ENCODE measurements around the gene LAMA2. TPM values are rescaled to one million over a fixed set of nuclear protein-coding genes. Genes with fewer than 3 reads are reported as not detected.
A peak's percentile ranks its signal among the peaks of the same experiment; 100 is the strongest.

Gene LAMA2
- total RNA-seq, 2 donors from 2014 or later: 0.93 to 2.0 TPM

DNA sequence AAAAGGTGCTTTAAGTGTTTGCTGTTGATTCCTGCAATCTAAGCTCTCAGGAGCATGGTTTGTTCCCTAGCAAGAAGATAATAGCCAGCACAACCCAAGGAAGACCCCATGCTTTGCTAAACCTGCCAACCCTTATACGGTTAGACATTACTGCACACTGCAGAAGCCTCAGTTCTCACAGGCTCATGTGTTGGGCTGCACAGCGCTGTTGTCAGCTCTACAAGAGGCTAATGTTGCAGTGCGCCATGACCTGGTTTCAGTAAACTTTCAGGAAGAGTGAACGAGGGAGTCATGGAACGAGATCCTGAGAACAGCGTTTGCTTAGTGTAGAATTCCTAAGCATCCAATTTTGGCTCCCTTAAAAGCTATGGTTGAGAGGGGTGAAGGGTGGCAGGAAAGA lies 608.5 kb downstream of the LAMA2 start:
- Mint-ChIP-seq H3K9me3 (no peaks in the 10 kb centered on the region), H3K36me3 (peaks cover 0 to 10% of the 10 kb centered on the region in 2 donors), H3K27ac (peak overlapping the region; percentile 99)
- ATAC-seq (peak in 1 of 2 donors; percentile 34), DNase-seq (ENCODE audit: low spot score in 2 of 2) (peak in 1 of 2 donors; percentile 6)

GRCh38 chr6:129492260-129492659 lies 609.3 kb downstream of the LAMA2 start:
- peaks cover 0 to 10% of the 10 kb centered on the region in 2 donors for H3K36me3 Mint-ChIP-seq
- no peaks in the 10 kb centered on the region for H3K9me3 Mint-ChIP-seq
- peak overlapping the region in 1 of 2 donors; percentile 69 for H3K27ac Mint-ChIP-seq
- DNase-seq (ENCODE audit: low spot score in 2 of 2) (no peak), ATAC-seq (no peak)

- no peak for DNase-seq (ENCODE audit: low spot score in 2 of 2)
- H3K36me3 Mint-ChIP-seq: peaks cover 0 to 10% of the 10 kb centered on the region in 2 donors
- H3K27ac Mint-ChIP-seq: peak overlapping the region in 1 of 2 donors; percentile 90
- no peak for ATAC-seq
- no peaks in the 10 kb centered on the region for H3K9me3 Mint-ChIP-seq
These were observed 610.5 kb downstream of the LAMA2 start for GRCh38 chr6:129493354-129493902.

GRCh38 chr6:129494099-129494498 lies 611.2 kb downstream of the LAMA2 start:
- peaks cover 0 to 10% of the 10 kb centered on the region in 2 donors for H3K36me3 Mint-ChIP-seq
- ATAC-seq (no peak), DNase-seq (ENCODE audit: low spot score in 2 of 2) (no peak)
- H3K27ac Mint-ChIP-seq: peak overlapping the region; percentile 32 to 90
- H3K9me3 Mint-ChIP-seq: no peaks in the 10 kb centered on the region

DNA sequence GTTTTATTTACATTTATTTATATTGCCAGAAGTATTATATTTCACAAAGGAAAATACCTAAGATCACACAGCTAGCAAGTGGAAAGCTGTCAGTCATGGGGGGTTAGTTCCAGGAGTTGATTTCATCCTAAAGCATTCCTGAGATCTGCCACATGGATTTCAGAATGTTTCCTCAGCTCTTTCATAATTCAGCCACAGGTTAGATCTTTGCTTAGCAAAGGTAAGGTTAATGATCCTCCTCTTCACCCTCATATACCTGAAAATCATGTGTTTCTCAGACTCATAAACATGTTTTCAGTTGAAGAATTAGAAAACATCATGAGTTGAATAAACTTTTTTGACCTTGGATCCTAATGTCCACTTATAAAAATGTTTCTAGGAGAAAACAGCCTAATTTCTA lies 611.6 kb downstream of the LAMA2 start:
- Mint-ChIP-seq H3K9me3 (no peaks in the 10 kb centered on the region), H3K27ac (peak overlapping the region; percentile 32 to 90), H3K36me3 (peaks cover 0 to 10% of the 10 kb centered on the region in 2 donors)
- ATAC-seq (no peak), DNase-seq (ENCODE audit: low spot score in 2 of 2) (no peak)

GRCh38 chr6:129495652-129496051 lies 612.7 kb downstream of the LAMA2 start:
- DNase-seq (ENCODE audit: low spot score in 2 of 2) (no peak), ATAC-seq (no peak)
- Mint-ChIP-seq H3K27ac (peak overlapping the region; percentile 70 to 90), H3K9me3 (no peaks in the 10 kb centered on the region), H3K36me3 (peaks cover 0 to 10% of the 10 kb centered on the region in 2 donors)

DNA sequence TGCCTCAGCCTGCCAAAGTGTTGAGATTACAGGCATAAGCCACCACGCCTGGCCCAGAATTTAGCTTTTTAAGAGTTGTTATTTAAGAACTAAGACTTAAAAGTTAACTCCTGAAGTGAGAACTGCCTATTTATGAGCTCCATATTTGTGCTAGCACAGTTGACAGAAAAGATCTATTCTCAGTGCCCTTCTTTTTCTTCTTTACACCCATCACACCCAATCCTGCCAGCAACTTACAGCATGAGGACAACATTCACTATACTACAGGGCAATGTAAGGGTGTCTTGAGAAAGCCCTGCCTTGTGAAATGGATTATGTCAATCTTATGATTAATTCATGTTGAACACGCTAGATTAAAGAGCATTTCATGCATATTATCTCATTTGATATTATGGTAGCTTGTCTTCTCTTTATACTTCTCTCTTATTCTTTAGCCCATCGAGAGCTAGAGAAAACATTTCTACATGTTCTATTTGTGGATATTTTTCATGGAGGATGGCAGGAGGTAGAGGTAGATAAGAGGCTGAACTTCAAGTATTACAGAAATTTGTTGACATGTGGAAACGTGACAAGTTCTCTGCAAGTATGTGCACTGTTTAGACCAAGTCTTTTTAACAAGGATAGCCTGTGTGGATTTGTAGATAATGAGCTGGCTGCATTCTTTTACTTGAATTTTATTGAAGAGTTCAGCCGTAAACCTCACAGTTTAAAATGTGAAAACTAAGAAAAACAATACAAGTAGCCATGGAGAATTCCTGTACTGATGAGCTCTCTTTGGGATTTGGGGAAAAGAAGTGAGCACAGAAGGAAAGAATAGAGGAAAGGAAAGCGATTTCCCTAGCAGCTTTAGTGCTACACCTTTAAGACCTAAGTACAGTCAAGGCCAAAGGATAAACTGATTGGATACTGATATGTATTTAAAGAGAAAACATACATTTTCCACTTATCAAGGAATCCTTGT lies 614.8 kb downstream of the LAMA2 start:
- Mint-ChIP-seq H3K9me3 (no peaks in the 10 kb centered on the region), H3K27ac (peak overlapping the region in 1 of 2 donors; percentile 90), H3K36me3 (peaks cover 0 to 6% of the 10 kb centered on the region in 2 donors)
- DNase-seq (ENCODE audit: low spot score in 2 of 2) (no peak), ATAC-seq (no peak)

DNA sequence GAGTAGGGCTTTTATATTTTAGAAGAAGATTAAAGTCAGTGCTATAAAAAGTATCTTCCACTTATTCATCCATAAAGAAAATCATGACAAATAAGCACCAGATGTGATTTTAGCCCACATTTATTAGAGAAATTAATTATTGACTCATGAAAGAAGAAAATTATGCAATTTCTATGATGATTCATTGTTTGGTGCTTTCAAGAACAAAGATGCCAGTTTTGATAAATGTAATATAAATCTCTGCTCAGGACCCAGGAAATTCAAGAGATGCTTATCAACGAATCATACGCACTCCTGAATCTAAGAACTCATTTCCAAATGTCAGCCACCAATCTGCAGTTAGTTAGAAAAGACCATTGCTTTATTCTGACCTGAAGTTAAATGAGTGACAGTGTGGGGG lies 615.6 kb downstream of the LAMA2 start:
- H3K36me3 Mint-ChIP-seq: peaks cover 0 to 6% of the 10 kb centered on the region in 2 donors
- peak overlapping the region; percentile 41 to 67 for H3K27ac Mint-ChIP-seq
- no peaks in the 10 kb centered on the region for H3K9me3 Mint-ChIP-seq
- DNase-seq (ENCODE audit: low spot score in 2 of 2) (no peak), ATAC-seq (peak in 1 of 2 donors; percentile 34)

GRCh38 chr6:129498950-129499842 lies 616.3 kb downstream of the LAMA2 start:
- Mint-ChIP-seq H3K27ac (peak overlapping the region; percentile 41 to 67), H3K9me3 (no peaks in the 10 kb centered on the region), H3K36me3 (peaks cover 0 to 3% of the 10 kb centered on the region in 2 donors)
- ATAC-seq (peak; percentile 62 to 70), DNase-seq (ENCODE audit: low spot score in 2 of 2) (peak in 1 of 2 donors; percentile 41)

DNA sequence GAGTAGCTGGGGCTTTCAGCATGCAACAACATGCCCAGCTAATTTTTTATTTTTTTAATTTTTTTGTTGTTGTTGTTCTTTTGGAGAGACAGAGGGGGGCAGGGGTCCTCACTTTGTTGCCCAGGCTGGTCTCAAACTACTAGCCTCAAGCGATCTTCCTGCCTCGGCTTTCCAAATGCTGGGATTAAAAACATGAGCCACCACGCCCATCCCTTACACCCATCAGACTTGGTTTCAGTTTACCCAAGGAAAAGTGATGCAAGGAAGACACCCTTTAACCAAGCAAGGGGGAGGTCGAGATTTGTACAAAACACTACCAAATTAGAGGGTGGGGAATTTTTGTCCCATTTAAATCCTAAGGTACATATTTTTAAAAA lies 616.9 kb downstream of the LAMA2 start:
- no peak for DNase-seq (ENCODE audit: low spot score in 2 of 2)
- ATAC-seq: no peak

GRCh38 chr6:129500958-129501739 lies 618.2 kb downstream of the LAMA2 start:
- Mint-ChIP-seq H3K36me3 (no peaks in the 10 kb centered on the region), H3K27ac (peak overlapping the region in 1 of 2 donors; percentile 50), H3K9me3 (no peaks in the 10 kb centered on the region)
- DNase-seq (ENCODE audit: low spot score in 2 of 2) (no peak), ATAC-seq (peak; percentile 58 to 70)

More for the DNA sequence above, 616.9 kb downstream of the LAMA2 start:
- H3K27ac Mint-ChIP-seq: peak overlapping the region in 1 of 2 donors; percentile 67
- H3K9me3 Mint-ChIP-seq: no peaks in the 10 kb centered on the region
- no peaks in the 10 kb centered on the region for H3K36me3 Mint-ChIP-seq

DNA sequence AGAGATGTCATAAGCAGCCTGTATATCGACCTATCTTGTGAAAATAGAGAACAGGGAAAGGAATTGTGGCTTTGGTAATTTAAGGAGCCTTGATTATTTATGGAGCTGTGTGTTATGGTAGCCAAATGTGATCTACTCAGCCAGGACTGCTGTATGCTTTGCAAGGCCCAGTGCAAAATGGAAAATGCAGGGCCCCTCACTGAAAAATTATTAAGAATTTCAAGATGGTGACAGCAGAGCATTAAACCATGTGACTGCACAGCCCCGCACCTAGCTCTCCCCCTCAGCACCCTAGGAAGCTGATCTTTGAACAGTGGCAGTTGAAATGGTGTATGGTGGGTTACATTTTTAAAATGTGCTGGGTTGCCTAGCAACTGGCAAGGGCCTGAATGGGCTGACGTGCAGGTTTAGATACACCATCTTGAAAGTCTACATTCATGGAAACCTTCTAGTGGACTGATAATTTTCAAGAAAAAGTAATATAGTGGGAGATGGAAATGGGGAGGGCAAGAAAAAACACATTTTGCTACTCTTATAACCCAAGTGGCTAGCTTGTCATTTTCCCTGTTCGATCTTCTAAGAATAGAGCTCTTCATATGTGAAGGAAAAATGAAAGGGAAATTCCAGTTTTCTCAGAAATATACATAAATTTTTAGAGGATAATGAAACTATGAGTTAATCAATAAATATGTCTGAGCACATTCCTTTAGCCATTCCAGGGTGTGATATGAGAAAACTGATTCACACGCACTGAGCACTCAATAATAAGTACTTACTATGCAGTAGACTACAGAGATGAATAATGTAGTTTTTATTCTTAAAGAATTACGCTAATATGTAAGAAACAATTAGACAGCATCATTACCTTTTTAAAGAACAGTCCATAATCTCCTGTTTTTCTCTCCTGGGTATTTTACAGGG lies 619.1 kb downstream of the LAMA2 start:
- ATAC-seq (no peak), DNase-seq (ENCODE audit: low spot score in 2 of 2) (no peak)
- peak overlapping the region in 1 of 2 donors; percentile 50 for H3K27ac Mint-ChIP-seq
- no peaks in the 10 kb centered on the region for H3K36me3 Mint-ChIP-seq
- no peaks in the 10 kb centered on the region for H3K9me3 Mint-ChIP-seq

DNA sequence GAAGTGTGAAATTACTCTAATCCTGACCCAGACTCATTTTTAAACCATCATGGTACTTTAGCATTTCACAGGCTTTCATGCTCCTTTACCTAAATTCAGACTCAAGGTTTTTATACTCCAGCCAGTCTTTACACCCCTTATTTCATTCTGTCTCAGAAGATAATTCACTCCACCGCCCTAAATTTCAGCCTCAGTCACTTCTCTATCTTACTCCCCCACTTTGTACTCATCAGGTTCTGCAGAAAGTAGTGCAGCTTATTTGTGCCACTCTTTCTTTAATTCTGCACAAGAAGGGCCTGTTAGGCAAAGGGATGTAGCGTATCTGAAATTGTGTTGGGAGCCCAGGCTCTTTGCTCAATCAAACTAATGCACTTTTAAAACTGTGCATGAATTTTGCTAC lies 621.5 kb downstream of the LAMA2 start:
- Mint-ChIP-seq H3K9me3 (no peaks in the 10 kb centered on the region), H3K27ac (no peak overlapping the region), H3K36me3 (no peaks in the 10 kb centered on the region)
- no peak for DNase-seq (ENCODE audit: low spot score in 2 of 2)
- ATAC-seq: no peak

- Mint-ChIP-seq H3K27ac (no peak overlapping the region), H3K36me3 (no peaks in the 10 kb centered on the region), H3K9me3 (no peaks in the 10 kb centered on the region)
- ATAC-seq (no peak), DNase-seq (ENCODE audit: low spot score in 2 of 2) (no peak)
These were observed 624.3 kb downstream of the LAMA2 start for GRCh38 chr6:129507059-129507807.
